Posterior cingulate gyrus (tissue), 11 donors: ENCODE measurements around the gene RXFP3.

ENCODE experiments used
- DNase-seq, 10 donors: peaks; one replicate each; pipeline versions ENCODE4 v3.0.0 to v3.0.0-alpha.2; 2020 to 2021; ENCODE audit warnings: mixed read lengths in 3 of 10
- intact Hi-C: fragments of 100-400 bp; cut with DNase I; formaldehyde crosslinking; loops from one replicate; pipeline ENCODE4 v1.15.1; 2023

The RXFP3 gene

GRCh38 chr5:33976307-33976706 lies 40.1 kb downstream of the RXFP3 start:
- DNase-seq: no peak
- intact Hi-C loops: no loop called here

GRCh38 chr5:33978306-33978705 lies 42.1 kb downstream of the RXFP3 start:
- intact Hi-C loops: no loop called here

GRCh38 chr5:33980030-33980429 lies 43.8 kb downstream of the RXFP3 start:
- intact Hi-C loops: no loop called here
- DNase-seq: no peak

More at GRCh38 chr5:33978306-33978705, 42.1 kb downstream of the RXFP3 start:
- DNase-seq: no peak

- intact Hi-C loops: no loop called here
- DNase-seq: no peak
Observed at GRCh38 chr5:33981408-33982162, 45.4 kb downstream of the RXFP3 start.

- intact Hi-C loops: no loop called here
Observed at GRCh38 chr5:33984178-33984577, 48.0 kb downstream of the RXFP3 start.

GRCh38 chr5:33984671-33985124 lies 48.5 kb downstream of the RXFP3 start, which contains the start of gene SLC45A2:
Gene SLC45A2, minus strand, starts transcription at chr5:33984693. Its CDS starts 110 bp downstream, at chr5:33984583.
- DNase-seq: no peak
- intact Hi-C loops: no loop called here

More at GRCh38 chr5:33984178-33984577, 48.0 kb downstream of the RXFP3 start:
- DNase-seq: no peak

GRCh38 chr5:33985447-33985846 lies 49.3 kb downstream of the RXFP3 start:
- DNase-seq: no peak
- intact Hi-C loops: no loop called here
